GM18517 (cell line): ENCODE results near the gene RRP8.

ENCODE experiments used
- ATAC-seq: cut with Tn5 transposase; IDR thresholded peaks from one replicate; pipeline ENCODE4 v1.9.1; 2021; ENCODE audit warnings: mild to moderate bottlenecking, moderate library complexity; ENCODE audit not compliant: unreplicated experiment

Gene RRP8

GRCh38 chr11:6572215-6572614, 31.2 kb downstream of the RRP8 start:
- no peak for ATAC-seq

- ATAC-seq, result no peak
Measured at GRCh38 chr11:6571434-6572008, 31.9 kb downstream of the RRP8 start.

- no peak for ATAC-seq
Measured at GRCh38 chr11:6570691-6571427, 32.6 kb downstream of the RRP8 start.

GRCh38 chr11:6569706-6570105, 33.7 kb downstream of the RRP8 start:
- ATAC-seq, result no peak

GRCh38 chr11:6568191-6568918, 35.1 kb downstream of the RRP8 start:
- no peak for ATAC-seq

GRCh38 chr11:6567371-6567745, 36.1 kb downstream of the RRP8 start:
- no peak for ATAC-seq

- no peak for ATAC-seq
Measured at GRCh38 chr11:6566704-6567370, 36.6 kb downstream of the RRP8 start.

- ATAC-seq, result no peak
Measured at GRCh38 chr11:6565988-6566703, 37.3 kb downstream of the RRP8 start.

- ATAC-seq, result no peak
Measured at GRCh38 chr11:6565325-6565724, 38.1 kb downstream of the RRP8 start.

GRCh38 chr11:6563667-6564066, 39.7 kb downstream of the RRP8 start:
- ATAC-seq, result no peak

- ATAC-seq, result no peak
Measured at GRCh38 chr11:6563121-6563619, 40.2 kb downstream of the RRP8 start.

GRCh38 chr11:6561288-6561687, 42.1 kb downstream of the RRP8 start:
- no peak for ATAC-seq

GRCh38 chr11:6559369-6559768, 44.0 kb downstream of the RRP8 start:
- no peak for ATAC-seq

- no peak for ATAC-seq
Measured at GRCh38 chr11:6557761-6558674, 45.4 kb downstream of the RRP8 start.

- ATAC-seq, result no peak
Measured at GRCh38 chr11:6557063-6557462, 46.4 kb downstream of the RRP8 start.

- no peak for ATAC-seq
Measured at GRCh38 chr11:6556139-6556949, 47.1 kb downstream of the RRP8 start.

GRCh38 chr11:6554828-6555706, 48.3 kb downstream of the RRP8 start:
- ATAC-seq, result no peak

GRCh38 chr11:6553634-6554033, 49.8 kb downstream of the RRP8 start:
- ATAC-seq, result no peak
